Iris pigment epithelial cell (primary cell): ENCODE data around the gene ROBO1.

Source experiments
- DNase-seq: peaks from one replicate; pipeline ENCODE4 v3.0.0-alpha.2; 2011; ENCODE audit warnings: low read depth

Gene ROBO1

GRCh38 chr3:78875436-78875835 is 892.4 kb downstream of the ROBO1 start:
- no peak for DNase-seq

GRCh38 chr3:78873641-78874040 is 894.2 kb downstream of the ROBO1 start:
- peak; percentile 42 for DNase-seq

- peak; percentile 47 for DNase-seq
These were observed 895.6 kb downstream of the ROBO1 start for GRCh38 chr3:78872195-78872594.

- DNase-seq: peak; percentile 54
These were observed 896.8 kb downstream of the ROBO1 start for GRCh38 chr3:78871048-78871447.

GRCh38 chr3:78870484-78870883 is 897.3 kb downstream of the ROBO1 start:
- no peak for DNase-seq

GRCh38 chr3:78868570-78868969 is 899.2 kb downstream of the ROBO1 start:
- DNase-seq: no peak

GRCh38 chr3:78867409-78868372 is 900.1 kb downstream of the ROBO1 start:
- DNase-seq: peak; percentile 77

GRCh38 chr3:78863306-78864203 is 904.2 kb downstream of the ROBO1 start:
- DNase-seq: no peak

GRCh38 chr3:78861156-78861555 is 906.6 kb downstream of the ROBO1 start:
- DNase-seq: no peak

- no peak for DNase-seq
These were observed 907.2 kb downstream of the ROBO1 start for GRCh38 chr3:78860567-78860966.

- DNase-seq: peak; percentile 21
These were observed 908.9 kb downstream of the ROBO1 start for GRCh38 chr3:78858910-78859309.

GRCh38 chr3:78858174-78858573 is 909.6 kb downstream of the ROBO1 start:
- DNase-seq: no peak

- DNase-seq: peak; percentile 14
These were observed 910.2 kb downstream of the ROBO1 start for GRCh38 chr3:78857494-78858111.

- no peak for DNase-seq
These were observed 911.6 kb downstream of the ROBO1 start for GRCh38 chr3:78856164-78856563.

- no peak for DNase-seq
These were observed 912.6 kb downstream of the ROBO1 start for GRCh38 chr3:78855190-78855589.

- no peak for DNase-seq
These were observed 919.2 kb downstream of the ROBO1 start for GRCh38 chr3:78848392-78849288.

- no peak for DNase-seq
These were observed 920.2 kb downstream of the ROBO1 start for GRCh38 chr3:78847603-78848002.

- no peak for DNase-seq
These were observed 920.6 kb downstream of the ROBO1 start for GRCh38 chr3:78847203-78847602.

GRCh38 chr3:78846718-78847117 is 921.1 kb downstream of the ROBO1 start:
- peak; percentile 71 for DNase-seq

- no peak for DNase-seq
These were observed 922.2 kb downstream of the ROBO1 start for GRCh38 chr3:78845605-78846004.

- no peak for DNase-seq
These were observed 923.5 kb downstream of the ROBO1 start for GRCh38 chr3:78844307-78844706.
